ENCODE results near the gene DNAJC15.
"Not testable (repeated sequence)": the region's sequence is repeated elsewhere in the genome, so short reads cannot be mapped to it uniquely, and the experiment has no call there.

The DNAJC15 gene

GRCh38 chr13:43005460-43006236, 17.7 kb upstream of the DNAJC15 start:
- no peak for DNase-seq

GRCh38 chr13:43006893-43007631, 16.3 kb upstream of the DNAJC15 start:
- no peak for DNase-seq

GRCh38 chr13:43008596-43008995, 14.8 kb upstream of the DNAJC15 start:
- no peak for DNase-seq

GRCh38 chr13:43009506-43009905, 13.9 kb upstream of the DNAJC15 start:
- DNase-seq: no peak

- DNase-seq: no peak
Observed at GRCh38 chr13:43014162-43014561, 9.2 kb upstream of the DNAJC15 start.

GRCh38 chr13:43016226-43016625, 7.2 kb upstream of the DNAJC15 start:
- no peak for DNase-seq

- no peak for DNase-seq
Observed at GRCh38 chr13:43019811-43020210, 3.6 kb upstream of the DNAJC15 start.

GRCh38 chr13:43020794-43021193, 2.6 kb upstream of the DNAJC15 start:
- no peak for DNase-seq

- no peak for DNase-seq
Observed at GRCh38 chr13:43021926-43022670, 1.3 kb upstream of the DNAJC15 start.

- no peak for DNase-seq
Observed at GRCh38 chr13:43022934-43023288, 475 bp upstream of the DNAJC15 start.

- DNase-seq: no peak
Observed at GRCh38 chr13:43026262-43026661, 2.9 kb downstream of the DNAJC15 start.

GRCh38 chr13:43030548-43030947, 7.2 kb downstream of the DNAJC15 start:
- DNase-seq: no peak

- DNase-seq: no peak
Observed at GRCh38 chr13:43031881-43032280, 8.5 kb downstream of the DNAJC15 start.

- DNase-seq: no peak
Observed at GRCh38 chr13:43033038-43033437, 9.7 kb downstream of the DNAJC15 start.

GRCh38 chr13:43036351-43037250, 13.2 kb downstream of the DNAJC15 start:
- no peak for DNase-seq

GRCh38 chr13:43039966-43040365, 16.6 kb downstream of the DNAJC15 start:
- no peak for DNase-seq

- not testable (repeated sequence) for DNase-seq
Observed at GRCh38 chr13:43040581-43041368, 17.4 kb downstream of the DNAJC15 start.

- DNase-seq: no peak
Observed at GRCh38 chr13:43041369-43041921, 18.1 kb downstream of the DNAJC15 start.

- DNase-seq: no peak
Observed at GRCh38 chr13:43042410-43042921, 19.1 kb downstream of the DNAJC15 start.

- no peak for DNase-seq
Observed at GRCh38 chr13:43044720-43045301, 21.4 kb downstream of the DNAJC15 start.

- DNase-seq: not testable (repeated sequence)
Observed at GRCh38 chr13:43045302-43045773, 22.0 kb downstream of the DNAJC15 start.

Data from cortex of kidney (tissue), 1 donor.